GM12878 (cell line): Measurements from ENCODE around the gene RSAD2. TPM values are rescaled to one million over a fixed set of nuclear protein-coding genes. Genes with fewer than 3 reads are reported as not detected.

Source experiments
- CEBPB ChIP-seq, 2 experiments: fragments of 150-350 bp in 1 of 2; IDR thresholded peaks; 2 replicates each; pipeline ENCODE4 v1.6.1; 2012 to 2014; ENCODE audit warnings: low read depth in 2 of 2, low read length in 2 of 2, borderline replicate concordance in 1 of 2, inconsistent platforms in 1 of 2
- CHD4 ChIP-seq: fragments of 200-600 bp; sonication (generic); IDR thresholded peaks from 2 replicates; pipeline ENCODE4 v1.6.1; 2016; ENCODE audit warnings: mild to moderate bottlenecking
- CREM ChIP-seq: IDR thresholded peaks from 2 replicates; pipeline ENCODE4 v1.6.1; 2014; ENCODE audit warnings: antibody characterized with exemption, low read depth
- ETV6 ChIP-seq, 2 experiments: fragments of 450-650 bp in 1 of 2; IDR thresholded peaks in 1 of 2; conservative IDR thresholded peaks in 1 of 2; 2 replicates each; pipeline ENCODE4 v1.6.1; 2014; ENCODE audit warnings: antibody characterized with exemption in 1 of 2, borderline replicate concordance in 1 of 2, low read depth in 1 of 2, mild to moderate bottlenecking in 1 of 2, moderate library complexity in 1 of 2
- FOS ChIP-seq: IDR thresholded peaks from 3 replicates; pipeline ENCODE4 v1.6.1; 2011; ENCODE audit warnings: borderline replicate concordance; ENCODE audit not compliant: insufficient read length; ENCODE audit errors: extremely low read depth
- MTA2 ChIP-seq: fragments of 450-650 bp; IDR thresholded peaks from 2 replicates; pipeline ENCODE4 v1.6.1; 2016; ENCODE audit warnings: low read depth, mild to moderate bottlenecking, moderate library complexity
- MTA3 ChIP-seq: IDR thresholded peaks from 2 replicates; pipeline ENCODE4 v1.6.1; 2012; ENCODE audit warnings: low read length, inconsistent platforms, borderline replicate concordance
- MYB ChIP-seq: fragments of 150-350 bp; IDR thresholded peaks from 2 replicates; pipeline ENCODE4 v1.6.1; 2014; ENCODE audit warnings: mild to moderate bottlenecking, low read depth, low read length, borderline replicate concordance
- NBN ChIP-seq: fragments of 450-650 bp; IDR thresholded peaks from 2 replicates; pipeline ENCODE4 v1.6.1; 2016
- NRF1 ChIP-seq: conservative IDR thresholded peaks from 2 replicates; pipeline ENCODE4 v1.6.1; 2011; ENCODE audit warnings: mild to moderate bottlenecking, low read depth, low read length, improper control_type of control experiment
- POLR2A ChIP-seq: IDR thresholded peaks from 2 replicates; pipeline ENCODE4 v1.6.1; 2011; ENCODE audit warnings: low read depth, mild to moderate bottlenecking, low read length
- POU2F2 ChIP-seq: IDR thresholded peaks from 3 replicates; pipeline ENCODE4 v1.6.1; 2011; ENCODE audit warnings: low read depth, mild to moderate bottlenecking, low read length, borderline replicate concordance
- RB1 ChIP-seq: fragments of 450-650 bp; formaldehyde crosslinking; IDR thresholded peaks from 2 replicates; pipeline ENCODE4 v1.6.1; 2017; ENCODE audit warnings: mild to moderate bottlenecking, borderline replicate concordance
- SMAD5 ChIP-seq: IDR thresholded peaks from 2 replicates; pipeline ENCODE4 v1.6.1; 2016; ENCODE audit warnings: antibody characterized with exemption, low read depth
- TCF3 ChIP-seq: IDR thresholded peaks from 2 replicates; pipeline ENCODE4 v1.6.1; 2012; ENCODE audit warnings: low read depth, mild to moderate bottlenecking, low read length, borderline replicate concordance; ENCODE audit not compliant: insufficient read depth
- YBX1 ChIP-seq: fragments of 450-650 bp; IDR thresholded peaks from 2 replicates; pipeline ENCODE4 v1.6.1; 2016; ENCODE audit warnings: antibody characterized with exemption
- YY1 ChIP-seq: IDR thresholded peaks from 2 replicates; pipeline ENCODE4 v1.6.1; 2011; ENCODE audit warnings: low read depth, mild to moderate bottlenecking, low read length
- ZZZ3 ChIP-seq: IDR thresholded peaks from 2 replicates; pipeline ENCODE4 v1.6.1; 2011; ENCODE audit warnings: low read depth; ENCODE audit not compliant: control insufficient read depth, insufficient read length
- polyA plus RNA-seq, 11 experiments: library from polyadenylated mRNA; depleted of rRNA in 4 of 11; unstranded in 6 of 11; stranded (reverse) in 5 of 11; fragments of >200 nt; fragmentation: Nextera tagmentation in 4 of 11; fragmentation: Illumina TruSeq in 1 of 11; extraction: Ambion mirVana in 4 of 11; extraction: Trizol in 1 of 11; gene quantifications; 1 replicate in 1 of 11; 2 replicates in 10 of 11; pipeline versions ENCODE4 v1.2.1 to v1.2.3, GENCODE V29; 2011 to 2016; ENCODE audit warnings: inconsistent platforms in 2 of 11, missing spikeins in 2 of 11, low read depth in 1 of 11
- total RNA-seq, 4 experiments: library from RNA; depleted of rRNA in 3 of 4; stranded (reverse); fragments of >200 nt in 3 of 4; fragmentation: Illumina TruSeq in 1 of 4; extraction: Trizol in 1 of 4; gene quantifications; 2 replicates each; pipeline versions ENCODE4 v1.2.1 to v1.2.3, GENCODE V29; 2013 to 2021
- TF ChIP-seq, protein P1 (sequence below): fragments of 450-650 bp; formaldehyde crosslinking; IDR thresholded peaks from 2 replicates; pipeline ENCODE4 v1.5.0; 2022; ENCODE audit warnings: mild to moderate bottlenecking, missing genetic modification characterization
- TF ChIP-seq, protein P2 (sequence below): fragments of 450-650 bp; IDR thresholded peaks from 2 replicates; pipeline ENCODE4 v1.6.1; 2018; ENCODE audit warnings: mild to moderate bottlenecking, low read depth, moderate library complexity; ENCODE audit not compliant: partially characterized antibody

RSAD2 gene
- total and polyA plus RNA-seq, 10 of the 15 experiments (the other 5 are each of a cell fraction or from before 2014, with no cell fraction given) = 0.24 to 0.90 (median 0.69) TPM

GRCh38 chr2:6865346-6866274, 12.0 kb upstream of the RSAD2 start, which contains the start of gene CMPK2 (continued):
- TF ChIP-seq ZZZ3 (no peak), ETV6 (conservative IDR thresholded peaks at IDR 0.05 in 1 of 2, IDR thresholded peaks at IDR 0.05 in 1 of 2; ENCODE audit: borderline replicate concordance in 1 of 2, low read depth in 1 of 2) (peak in 1 of 2 experiments; percentile 95; a peak in 2 of 4 replicates), RB1 (peak; percentile 69; the same call in 1 of the 2 replicates), YBX1 (no peak), POLR2A (peak; percentile 73), NBN (no peak), FOS (no peak), CEBPB (IDR thresholded peaks at IDR 0.05; ENCODE audit: borderline replicate concordance in 1 of 2, low read depth in 2 of 2, low read length in 2 of 2) (no peak), CREM (no peak), NRF1 (no peak), POU2F2 (no peak; the same call in 2 of the 3 replicates), CHD4 (no peak), YY1 (no peak), SMAD5 (no peak), MTA2 (no peak), TCF3 (0 out of 2 replicates have a peak, but pooled peaks have one; percentile 37), MTA3 (no peak), MYB (no peak)
- TF ChIP-seq, protein P1, sequence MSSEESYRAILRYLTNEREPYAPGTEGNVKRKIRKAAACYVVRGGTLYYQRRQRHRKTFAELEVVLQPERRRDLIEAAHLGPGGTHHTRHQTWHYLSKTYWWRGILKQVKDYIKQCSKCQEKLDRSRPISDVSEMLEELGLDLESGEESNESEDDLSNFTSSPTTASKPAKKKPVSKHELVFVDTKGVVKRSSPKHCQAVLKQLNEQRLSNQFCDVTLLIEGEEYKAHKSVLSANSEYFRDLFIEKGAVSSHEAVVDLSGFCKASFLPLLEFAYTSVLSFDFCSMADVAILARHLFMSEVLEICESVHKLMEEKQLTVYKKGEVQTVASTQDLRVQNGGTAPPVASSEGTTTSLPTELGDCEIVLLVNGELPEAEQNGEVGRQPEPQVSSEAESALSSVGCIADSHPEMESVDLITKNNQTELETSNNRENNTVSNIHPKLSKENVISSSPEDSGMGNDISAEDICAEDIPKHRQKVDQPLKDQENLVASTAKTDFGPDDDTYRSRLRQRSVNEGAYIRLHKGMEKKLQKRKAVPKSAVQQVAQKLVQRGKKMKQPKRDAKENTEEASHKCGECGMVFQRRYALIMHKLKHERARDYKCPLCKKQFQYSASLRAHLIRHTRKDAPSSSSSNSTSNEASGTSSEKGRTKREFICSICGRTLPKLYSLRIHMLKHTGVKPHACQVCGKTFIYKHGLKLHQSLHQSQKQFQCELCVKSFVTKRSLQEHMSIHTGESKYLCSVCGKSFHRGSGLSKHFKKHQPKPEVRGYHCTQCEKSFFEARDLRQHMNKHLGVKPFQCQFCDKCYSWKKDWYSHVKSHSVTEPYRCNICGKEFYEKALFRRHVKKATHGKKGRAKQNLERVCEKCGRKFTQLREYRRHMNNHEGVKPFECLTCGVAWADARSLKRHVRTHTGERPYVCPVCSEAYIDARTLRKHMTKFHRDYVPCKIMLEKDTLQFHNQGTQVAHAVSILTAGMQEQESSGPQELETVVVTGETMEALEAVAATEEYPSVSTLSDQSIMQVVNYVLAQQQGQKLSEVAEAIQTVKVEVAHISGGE (CRISPR knock-in tag) = no peak
- TF ChIP-seq, protein P2, sequence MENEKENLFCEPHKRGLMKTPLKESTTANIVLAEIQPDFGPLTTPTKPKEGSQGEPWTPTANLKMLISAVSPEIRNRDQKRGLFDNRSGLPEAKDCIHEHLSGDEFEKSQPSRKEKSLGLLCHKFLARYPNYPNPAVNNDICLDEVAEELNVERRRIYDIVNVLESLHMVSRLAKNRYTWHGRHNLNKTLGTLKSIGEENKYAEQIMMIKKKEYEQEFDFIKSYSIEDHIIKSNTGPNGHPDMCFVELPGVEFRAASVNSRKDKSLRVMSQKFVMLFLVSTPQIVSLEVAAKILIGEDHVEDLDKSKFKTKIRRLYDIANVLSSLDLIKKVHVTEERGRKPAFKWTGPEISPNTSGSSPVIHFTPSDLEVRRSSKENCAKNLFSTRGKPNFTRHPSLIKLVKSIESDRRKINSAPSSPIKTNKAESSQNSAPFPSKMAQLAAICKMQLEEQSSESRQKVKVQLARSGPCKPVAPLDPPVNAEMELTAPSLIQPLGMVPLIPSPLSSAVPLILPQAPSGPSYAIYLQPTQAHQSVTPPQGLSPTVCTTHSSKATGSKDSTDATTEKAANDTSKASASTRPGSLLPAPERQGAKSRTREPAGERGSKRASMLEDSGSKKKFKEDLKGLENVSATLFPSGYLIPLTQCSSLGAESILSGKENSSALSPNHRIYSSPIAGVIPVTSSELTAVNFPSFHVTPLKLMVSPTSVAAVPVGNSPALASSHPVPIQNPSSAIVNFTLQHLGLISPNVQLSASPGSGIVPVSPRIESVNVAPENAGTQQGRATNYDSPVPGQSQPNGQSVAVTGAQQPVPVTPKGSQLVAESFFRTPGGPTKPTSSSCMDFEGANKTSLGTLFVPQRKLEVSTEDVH = no peak
